HepG2 (cell line): Measurements from ENCODE around the gene KCTD13. TPM values are rescaled to one million over a fixed set of nuclear protein-coding genes. Genes with fewer than 3 reads are reported as not detected.

Experiments used
- AHR ChIP-seq: IDR thresholded peaks from 2 replicates; pipeline ENCODE4 v1.6.1; 2018; ENCODE audit warnings: missing genetic modification reagents, missing compliant biosample characterization
- ELF3 ChIP-seq: IDR thresholded peaks from 2 replicates; pipeline ENCODE4 v1.6.1; 2016; ENCODE audit warnings: missing genetic modification reagents, missing compliant biosample characterization
- MED1 ChIP-seq: sonication (generic); formaldehyde crosslinking; IDR thresholded peaks from 2 replicates; pipeline ENCODE4 v1.4.0; 2020; ENCODE audit warnings: missing genetic modification reagents
- PHB2 ChIP-seq: fragments of 450-650 bp; IDR thresholded peaks from 2 replicates; pipeline ENCODE4 v1.6.1; 2018; ENCODE audit not compliant: partially characterized antibody
- RFX1 ChIP-seq: fragments of 450-650 bp; IDR thresholded peaks from 2 replicates; pipeline ENCODE4 v1.6.1; 2017
- SNAI1 ChIP-seq: sonication (generic); formaldehyde crosslinking; IDR thresholded peaks from 2 replicates; pipeline ENCODE4 v1.5.0; 2020; ENCODE audit warnings: mild to moderate bottlenecking, missing genetic modification reagents, borderline replicate concordance
- SRSF9 ChIP-seq: fragments of 200-400 bp; formaldehyde crosslinking; IDR thresholded peaks from 2 replicates; pipeline ENCODE4 v1.6.1; 2018; ENCODE audit warnings: borderline replicate concordance, mild to moderate bottlenecking, low read depth, low read length; ENCODE audit not compliant: insufficient read depth, poor library complexity, severe bottlenecking
- TSC22D2 ChIP-seq: sonication (generic); formaldehyde crosslinking; IDR thresholded peaks from 2 replicates; pipeline ENCODE4 v1.5.1; 2020; ENCODE audit warnings: missing genetic modification reagents, mild to moderate bottlenecking, borderline replicate concordance
- ZNF224 ChIP-seq: sonication (generic); formaldehyde crosslinking; IDR thresholded peaks from 2 replicates; pipeline ENCODE4 v1.5.0; 2020; ENCODE audit warnings: mild to moderate bottlenecking, missing genetic modification reagents
- ZNF232 ChIP-seq: sonication (generic); formaldehyde crosslinking; IDR thresholded peaks from 2 replicates; pipeline ENCODE4 v1.4.0; 2020; ENCODE audit warnings: missing genetic modification reagents, borderline replicate concordance
- ZNF609 ChIP-seq: sonication (generic); formaldehyde crosslinking; IDR thresholded peaks from 2 replicates; pipeline ENCODE4 v1.4.0; 2020; ENCODE audit warnings: mild to moderate bottlenecking, missing genetic modification reagents, borderline replicate concordance
- ZSCAN25 ChIP-seq: sonication (generic); formaldehyde crosslinking; IDR thresholded peaks from 2 replicates; pipeline ENCODE4 v1.8.0; 2022; ENCODE audit warnings: mild to moderate bottlenecking, missing genetic modification reagents
- polyA plus RNA-seq, 8 experiments: library from polyadenylated mRNA; depleted of rRNA in 3 of 8; stranded (reverse) in 7 of 8; unstranded in 1 of 8; fragments of >200 nt; fragmentation: Illumina TruSeq in 4 of 8; extraction: Trizol in 4 of 8; gene quantifications; 2 replicates each; pipeline versions ENCODE4 v1.2.1 to v1.2.3, GENCODE V29; 2011 to 2016; ENCODE audit warnings: low read depth in 4 of 8, missing spikeins in 1 of 8, mixed read lengths in 1 of 8; ENCODE audit not compliant: insufficient read depth in 1 of 8
- total RNA-seq, 5 experiments: library from RNA; depleted of rRNA; stranded (reverse); fragments of >200 nt; fragmentation: Illumina TruSeq; extraction: Trizol; gene quantifications; 2 replicates each; pipeline ENCODE4 v1.2.3, GENCODE V29; 2016; ENCODE audit warnings: low read depth in 1 of 5
- TF ChIP-seq, protein P1 (sequence below): sonication (generic); formaldehyde crosslinking; IDR thresholded peaks from 2 replicates; pipeline ENCODE4 v1.4.0; 2020; ENCODE audit warnings: missing genetic modification reagents
- TF ChIP-seq, protein P2 (sequence below): sonication (generic); formaldehyde crosslinking; IDR thresholded peaks from 2 replicates; pipeline ENCODE4 v1.8.1; 2023; ENCODE audit warnings: mild to moderate bottlenecking, missing genetic modification reagents, borderline replicate concordance
- TF ChIP-seq, protein P3 (sequence below), 2 experiments: sonication (generic) in 1 of 2; formaldehyde crosslinking in 1 of 2; IDR thresholded peaks; 2 replicates each; pipeline versions ENCODE4 v1.5.1 to v1.6.1; 2011 to 2020; ENCODE audit warnings: borderline replicate concordance in 1 of 2, low read depth in 1 of 2, low read length in 1 of 2, mild to moderate bottlenecking in 1 of 2, missing genetic modification reagents in 1 of 2, moderate library complexity in 1 of 2
- TF ChIP-seq, protein P4 (sequence below): sonication (generic); formaldehyde crosslinking; IDR thresholded peaks from 2 replicates; pipeline ENCODE4 v1.4.0; 2020; ENCODE audit warnings: missing genetic modification reagents

The KCTD13 gene
- total and polyA plus RNA-seq, 2 of the 13 experiments (the other 11 are each of a cell fraction or from before 2014, with no cell fraction given) = 6.3 to 14.7 TPM

DNA sequence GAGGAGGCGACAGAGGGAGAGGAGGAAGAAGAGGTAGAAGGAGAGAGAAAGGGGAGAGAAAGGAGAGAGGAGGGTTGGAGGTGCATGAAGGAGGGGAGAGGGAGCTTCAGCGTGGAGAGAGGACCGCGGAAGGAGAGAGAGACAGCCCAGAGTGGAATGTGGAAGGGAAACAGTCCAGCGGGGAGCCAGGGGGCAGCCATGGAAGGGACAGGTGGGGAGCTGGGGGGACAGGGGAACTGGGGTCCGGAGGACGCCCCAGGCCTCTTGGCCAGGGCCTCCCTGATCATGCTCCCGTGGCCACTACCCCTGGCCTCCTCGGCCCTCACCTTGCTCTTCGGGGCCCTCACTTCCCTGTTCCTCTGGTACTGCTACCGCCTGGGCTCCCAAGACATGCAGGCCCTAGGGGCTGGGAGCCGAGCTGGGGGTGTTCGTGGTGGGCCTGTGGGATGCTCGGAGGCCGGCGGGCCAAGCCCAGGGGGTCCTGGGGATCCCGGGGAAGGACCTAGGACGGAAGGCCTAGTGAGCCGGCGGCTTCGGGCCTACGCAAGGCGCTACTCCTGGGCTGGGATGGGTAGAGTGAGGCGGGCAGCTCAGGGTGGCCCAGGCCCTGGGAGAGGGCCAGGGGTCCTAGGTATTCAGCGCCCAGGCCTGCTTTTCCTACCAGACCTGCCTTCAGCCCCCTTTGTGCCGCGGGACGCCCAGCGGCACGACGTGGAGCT lies 25.0 kb downstream of the KCTD13 start (continued):
- TF ChIP-seq, protein P1, sequence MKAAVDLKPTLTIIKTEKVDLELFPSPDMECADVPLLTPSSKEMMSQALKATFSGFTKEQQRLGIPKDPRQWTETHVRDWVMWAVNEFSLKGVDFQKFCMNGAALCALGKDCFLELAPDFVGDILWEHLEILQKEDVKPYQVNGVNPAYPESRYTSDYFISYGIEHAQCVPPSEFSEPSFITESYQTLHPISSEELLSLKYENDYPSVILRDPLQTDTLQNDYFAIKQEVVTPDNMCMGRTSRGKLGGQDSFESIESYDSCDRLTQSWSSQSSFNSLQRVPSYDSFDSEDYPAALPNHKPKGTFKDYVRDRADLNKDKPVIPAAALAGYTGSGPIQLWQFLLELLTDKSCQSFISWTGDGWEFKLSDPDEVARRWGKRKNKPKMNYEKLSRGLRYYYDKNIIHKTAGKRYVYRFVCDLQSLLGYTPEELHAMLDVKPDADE (CRISPR knock-in tag) = no peak
- TF ChIP-seq SRSF9 (no peak), ZNF232 (CRISPR knock-in tag) (peak; percentile 47; the same call in 1 of the 2 replicates), TSC22D2 (no peak), MED1 (CRISPR knock-in tag) (no peak), PHB2 (peak; percentile 18), ZNF609 (CRISPR knock-in tag) (no peak), ELF3 (no peak), AHR (CRISPR knock-in tag) (peak; percentile 46; the same call in 1 of the 2 replicates), ZSCAN25 (CRISPR knock-in tag) (no peak; the same call in 1 of the 2 replicates), SNAI1 (peak; percentile 21; the same call in 1 of the 2 replicates), ZNF224 (CRISPR knock-in tag) (no peak), RFX1 (no peak)
- TF ChIP-seq, protein P2, sequence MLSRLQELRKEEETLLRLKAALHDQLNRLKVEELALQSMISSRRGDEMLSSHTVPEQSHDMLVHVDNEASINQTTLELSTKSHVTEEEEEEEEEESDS = no peak
- TF ChIP-seq, protein P3, sequence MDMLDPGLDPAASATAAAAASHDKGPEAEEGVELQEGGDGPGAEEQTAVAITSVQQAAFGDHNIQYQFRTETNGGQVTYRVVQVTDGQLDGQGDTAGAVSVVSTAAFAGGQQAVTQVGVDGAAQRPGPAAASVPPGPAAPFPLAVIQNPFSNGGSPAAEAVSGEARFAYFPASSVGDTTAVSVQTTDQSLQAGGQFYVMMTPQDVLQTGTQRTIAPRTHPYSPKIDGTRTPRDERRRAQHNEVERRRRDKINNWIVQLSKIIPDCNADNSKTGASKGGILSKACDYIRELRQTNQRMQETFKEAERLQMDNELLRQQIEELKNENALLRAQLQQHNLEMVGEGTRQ (IDR thresholded peaks at IDR 0.05; ENCODE audit: low read depth, low read length) = no peak
- TF ChIP-seq, protein P3 (CRISPR knock-in tag; IDR thresholded peaks at IDR 0.05; ENCODE audit: borderline replicate concordance) = no peak
- TF ChIP-seq, protein P4, sequence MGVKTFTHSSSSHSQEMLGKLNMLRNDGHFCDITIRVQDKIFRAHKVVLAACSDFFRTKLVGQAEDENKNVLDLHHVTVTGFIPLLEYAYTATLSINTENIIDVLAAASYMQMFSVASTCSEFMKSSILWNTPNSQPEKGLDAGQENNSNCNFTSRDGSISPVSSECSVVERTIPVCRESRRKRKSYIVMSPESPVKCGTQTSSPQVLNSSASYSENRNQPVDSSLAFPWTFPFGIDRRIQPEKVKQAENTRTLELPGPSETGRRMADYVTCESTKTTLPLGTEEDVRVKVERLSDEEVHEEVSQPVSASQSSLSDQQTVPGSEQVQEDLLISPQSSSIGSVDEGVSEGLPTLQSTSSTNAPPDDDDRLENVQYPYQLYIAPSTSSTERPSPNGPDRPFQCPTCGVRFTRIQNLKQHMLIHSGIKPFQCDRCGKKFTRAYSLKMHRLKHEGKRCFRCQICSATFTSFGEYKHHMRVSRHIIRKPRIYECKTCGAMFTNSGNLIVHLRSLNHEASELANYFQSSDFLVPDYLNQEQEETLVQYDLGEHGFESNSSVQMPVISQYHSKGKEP = no peak
- TF ChIP-seq, all 625 proteins: peak for 102
